ENCODE results near the gene F7. TPM values are rescaled to one million over a fixed set of nuclear protein-coding genes. Genes with fewer than 3 reads are reported as not detected.
"Not testable (repeated sequence)": the region's sequence is repeated elsewhere in the genome, so short reads cannot be mapped to it uniquely, and the experiment has no call there.

F7 gene
- total RNA-seq, 1 donor from 2014 or later, result 0.85 TPM

DNA sequence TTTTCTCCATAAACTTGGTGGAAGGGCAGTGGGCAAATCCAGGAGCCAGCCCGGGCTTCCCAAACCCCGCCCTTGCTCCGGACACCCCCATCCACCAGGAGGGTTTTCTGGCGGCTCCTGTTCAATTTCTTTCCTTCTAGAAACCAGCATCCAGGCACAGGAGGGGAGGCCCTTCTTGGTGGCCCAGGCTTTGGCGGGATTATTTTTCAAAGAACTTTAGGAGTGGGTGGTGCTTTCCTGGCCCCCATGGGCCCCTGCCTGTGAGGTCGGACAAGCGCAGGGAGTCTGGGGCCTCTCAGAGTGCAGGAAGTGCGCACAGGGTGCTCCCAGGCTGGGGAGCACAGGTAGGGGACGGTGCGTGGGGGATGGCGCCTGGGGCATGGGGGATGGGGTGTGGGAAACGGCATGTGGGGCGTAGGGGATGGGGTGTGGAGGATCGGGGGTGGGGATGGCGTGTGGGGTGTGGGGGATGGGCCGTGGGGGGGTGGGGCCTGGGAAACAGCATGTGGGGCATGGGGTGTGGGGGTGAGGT, 396 bp downstream of the F7 start:
- H3K9me3 ChIP-seq, result no peaks in the 10 kb centered on the region
- TF ChIP-seq, protein P1, sequence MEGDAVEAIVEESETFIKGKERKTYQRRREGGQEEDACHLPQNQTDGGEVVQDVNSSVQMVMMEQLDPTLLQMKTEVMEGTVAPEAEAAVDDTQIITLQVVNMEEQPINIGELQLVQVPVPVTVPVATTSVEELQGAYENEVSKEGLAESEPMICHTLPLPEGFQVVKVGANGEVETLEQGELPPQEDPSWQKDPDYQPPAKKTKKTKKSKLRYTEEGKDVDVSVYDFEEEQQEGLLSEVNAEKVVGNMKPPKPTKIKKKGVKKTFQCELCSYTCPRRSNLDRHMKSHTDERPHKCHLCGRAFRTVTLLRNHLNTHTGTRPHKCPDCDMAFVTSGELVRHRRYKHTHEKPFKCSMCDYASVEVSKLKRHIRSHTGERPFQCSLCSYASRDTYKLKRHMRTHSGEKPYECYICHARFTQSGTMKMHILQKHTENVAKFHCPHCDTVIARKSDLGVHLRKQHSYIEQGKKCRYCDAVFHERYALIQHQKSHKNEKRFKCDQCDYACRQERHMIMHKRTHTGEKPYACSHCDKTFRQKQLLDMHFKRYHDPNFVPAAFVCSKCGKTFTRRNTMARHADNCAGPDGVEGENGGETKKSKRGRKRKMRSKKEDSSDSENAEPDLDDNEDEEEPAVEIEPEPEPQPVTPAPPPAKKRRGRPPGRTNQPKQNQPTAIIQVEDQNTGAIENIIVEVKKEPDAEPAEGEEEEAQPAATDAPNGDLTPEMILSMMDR (IDR thresholded peaks at IDR 0.05), result no peak
- intact Hi-C loops (cut with DNase I), result no loop called here
- no peaks in the 10 kb centered on the region for H3K36me3 ChIP-seq
- H3K27me3 ChIP-seq, result peaks cover 9% of the 10 kb centered on the region
- H3K27ac ChIP-seq, result no peak overlapping the region
- H3K4me1 ChIP-seq, result peaks cover 3 to 6% of the 10 kb centered on the region in 2 donors
- DNase-seq (ENCODE audit: low spot score in 2 of 2), result no peak
- H3K4me3 ChIP-seq, result no peak overlapping the region

DNA sequence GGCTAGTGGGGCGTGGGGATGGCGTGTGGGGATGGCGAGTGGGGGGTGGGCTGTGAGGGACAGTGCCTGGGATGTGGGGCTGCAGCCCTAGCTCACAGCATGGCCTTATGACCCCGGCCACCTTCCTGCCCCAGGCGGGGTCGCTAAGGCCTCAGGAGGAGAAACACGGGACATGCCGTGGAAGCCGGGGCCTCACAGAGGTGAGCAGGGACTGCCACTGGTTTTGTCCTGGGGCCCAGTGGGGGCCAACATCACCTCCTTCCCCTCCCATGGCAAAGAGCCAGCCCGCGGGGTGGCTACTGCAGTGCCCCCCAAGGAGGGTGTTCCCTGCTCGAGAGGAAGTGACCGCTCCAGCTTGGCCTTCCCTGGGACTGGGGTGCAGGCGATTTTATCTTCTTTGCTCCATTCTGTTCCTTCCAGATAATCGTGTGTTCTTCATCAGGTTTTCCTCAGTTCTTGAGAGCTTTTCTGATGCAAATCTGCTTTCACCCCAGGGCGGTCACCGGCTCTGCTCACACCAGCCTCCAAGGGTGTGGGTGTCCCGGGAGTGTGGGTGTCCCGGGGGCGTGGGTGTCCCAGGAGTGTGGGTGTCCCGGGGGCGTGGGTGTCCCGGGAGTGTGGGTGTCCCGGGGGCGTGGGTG, 1.2 kb downstream of the F7 start:
- DNase-seq (ENCODE audit: low spot score in 2 of 2), result no peak
- Histone ChIP-seq H3K36me3 (no peaks in the 10 kb centered on the region), H3K27ac (no peak overlapping the region), H3K4me3 (no peak overlapping the region), H3K27me3 (peaks cover 11% of the 10 kb centered on the region), H3K4me1 (peaks cover 3 to 6% of the 10 kb centered on the region in 2 donors), H3K9me3 (no peaks in the 10 kb centered on the region)
- intact Hi-C loops (cut with DNase I), result no loop called here
- TF ChIP-seq, protein P1 (IDR thresholded peaks at IDR 0.05), result no peak

DNA sequence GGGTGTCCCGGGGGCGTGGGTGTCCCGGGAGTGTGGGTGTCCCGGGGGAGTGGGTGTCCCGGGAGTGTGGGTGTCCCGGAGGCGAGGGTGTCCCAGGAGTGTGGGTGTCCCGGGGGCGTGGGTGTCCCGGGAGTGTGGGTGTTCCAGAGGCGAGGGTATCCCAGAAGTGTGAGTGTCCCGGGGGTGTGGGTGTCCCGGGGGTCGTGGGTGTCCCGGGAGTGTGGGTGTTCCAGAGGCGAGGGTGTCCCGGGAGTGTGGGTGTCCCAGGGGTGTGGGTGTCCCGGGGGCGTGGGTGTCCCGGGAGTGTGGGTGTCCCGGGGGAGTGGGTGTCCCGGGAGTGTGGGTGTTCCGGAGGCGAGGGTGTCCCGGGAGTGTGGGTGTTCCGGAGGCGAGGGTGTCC, 2.9 kb downstream of the F7 start:
- H3K9me3 ChIP-seq; H3K36me3 ChIP-seq; H3K4me3 ChIP-seq; H3K27ac ChIP-seq; intact Hi-C loops (cut with DNase I); DNase-seq (ENCODE audit: low spot score in 2 of 2); H3K4me1 ChIP-seq: not testable (repeated sequence)
- peaks cover 11% of the 10 kb centered on the region for H3K27me3 ChIP-seq

DNA sequence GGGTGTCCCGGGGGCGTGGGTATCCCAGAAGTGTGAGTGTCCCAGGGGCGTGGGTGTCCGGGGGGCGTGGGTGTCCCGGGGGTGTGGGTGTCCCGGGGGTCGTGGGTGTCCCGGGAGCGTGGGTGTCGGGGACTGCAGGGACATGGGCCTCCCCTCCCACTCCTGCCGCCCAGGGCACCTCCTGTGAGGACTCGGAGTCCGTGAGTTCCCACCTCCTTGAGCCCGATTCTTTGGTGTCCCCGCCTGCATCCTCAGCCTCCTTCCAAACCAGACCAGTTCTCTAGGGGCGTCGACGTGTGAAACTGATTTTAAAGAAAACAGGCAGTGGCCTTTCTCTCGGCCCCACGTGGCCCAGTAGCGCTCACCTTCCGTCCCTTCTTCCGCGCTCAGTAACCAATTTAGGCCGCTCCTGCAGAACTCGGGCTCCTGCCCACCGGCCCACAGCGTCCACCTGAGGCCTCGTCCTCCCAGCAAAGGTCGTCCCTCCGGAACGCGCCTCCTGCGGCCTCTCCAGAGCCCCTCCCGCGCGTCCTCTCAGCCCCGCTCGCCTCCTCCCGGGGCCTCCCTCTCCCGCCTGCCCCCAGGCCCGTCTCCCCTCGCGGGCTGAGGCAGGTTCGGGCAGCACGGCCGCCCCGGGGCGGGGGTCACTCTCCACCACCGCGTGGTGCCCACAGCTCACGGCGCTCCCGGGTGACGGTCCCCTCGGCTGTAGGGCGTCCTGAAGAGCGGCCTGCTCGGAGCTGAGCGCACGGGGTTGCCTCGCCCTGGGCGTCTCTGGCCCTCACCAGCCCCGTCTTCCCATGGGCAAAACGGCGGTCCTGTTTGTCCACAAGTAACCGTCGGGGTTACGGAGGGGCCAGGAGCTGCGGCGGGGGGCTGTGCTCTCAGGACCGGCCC, 3.8 kb downstream of the F7 start:
- intact Hi-C loops (cut with DNase I), result no loop called here

DNA sequence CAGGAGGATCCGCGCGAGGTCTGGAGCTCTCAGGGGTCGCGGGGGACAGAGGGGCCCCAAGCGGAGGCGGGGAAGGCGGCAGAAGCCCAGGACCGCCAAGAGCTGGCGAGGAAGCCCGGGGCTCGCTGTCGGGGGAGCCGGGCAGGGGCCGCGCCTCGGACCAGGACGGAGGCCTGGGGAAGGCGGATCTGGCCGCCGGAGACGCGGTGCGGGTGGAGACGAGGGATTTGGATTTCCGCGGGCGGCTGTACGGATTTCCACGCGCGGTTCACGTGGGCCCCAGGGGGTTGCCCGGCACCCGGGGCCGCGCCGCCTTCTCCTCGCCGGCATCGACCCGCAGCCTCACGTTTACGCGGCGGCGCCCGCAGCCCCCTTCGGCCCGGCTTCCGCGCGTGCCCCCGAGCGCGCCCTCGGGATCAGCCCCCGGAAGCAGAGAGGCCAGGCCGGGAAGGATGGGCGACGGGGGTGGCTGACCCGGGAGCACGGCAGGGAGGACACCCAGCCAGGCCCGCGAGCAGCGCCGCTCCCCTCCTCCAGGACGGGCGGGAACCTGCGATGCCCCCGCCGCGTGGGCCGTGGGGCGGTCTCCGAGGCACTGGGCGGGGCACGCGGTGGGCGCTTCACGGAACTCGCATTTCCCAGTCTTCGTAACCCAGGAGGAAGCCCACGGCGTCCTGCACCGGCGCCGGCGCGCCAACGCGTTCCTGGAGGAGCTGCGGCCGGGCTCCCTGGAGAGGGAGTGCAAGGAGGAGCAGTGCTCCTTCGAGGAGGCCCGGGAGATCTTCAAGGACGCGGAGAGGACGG, 4.7 kb downstream of the F7 start:
- TF ChIP-seq, protein P1 (IDR thresholded peaks at IDR 0.05), result no peak
- no peaks in the 10 kb centered on the region for H3K36me3 ChIP-seq
- intact Hi-C loops (cut with DNase I), result no loop called here
- H3K27me3 ChIP-seq, result peaks cover 11% of the 10 kb centered on the region
- H3K27ac ChIP-seq, result no peak overlapping the region
- H3K4me1 ChIP-seq, result peaks cover 3 to 6% of the 10 kb centered on the region in 2 donors
- no peaks in the 10 kb centered on the region for H3K9me3 ChIP-seq
- peak in 1 of 2 donors; percentile 59 for DNase-seq (ENCODE audit: low spot score in 2 of 2)
- peak overlapping the region; percentile 40 to 53 for H3K4me3 ChIP-seq

More for the DNA sequence above, 3.8 kb downstream of the F7 start:
- Histone ChIP-seq H3K27ac (no peak overlapping the region), H3K4me1 (peaks cover 3 to 6% of the 10 kb centered on the region in 2 donors), H3K27me3 (peaks cover 11% of the 10 kb centered on the region), H3K9me3 (no peaks in the 10 kb centered on the region), H3K4me3 (peak overlapping the region; percentile 40 to 53), H3K36me3 (no peaks in the 10 kb centered on the region)
- no peak for DNase-seq (ENCODE audit: low spot score in 2 of 2)
- TF ChIP-seq, protein P1 (IDR thresholded peaks at IDR 0.05), result no peak
